ENCODE measurements around the gene LGALS7. TPM values are rescaled to one million over a fixed set of nuclear protein-coding genes. Genes with fewer than 3 reads are reported as not detected.
"Not testable (repeated sequence)": the region's sequence is repeated elsewhere in the genome, so short reads cannot be mapped to it uniquely, and the experiment has no call there.

The LGALS7 gene
- total RNA-seq, 2 experiments from 2014 or later: not detected

GRCh38 chr19:38809592-38810252, 36.4 kb upstream of the LGALS7 start:
- no peak overlapping the region for H3K4me3 Mint-ChIP-seq
- H3K27ac Mint-ChIP-seq: no peak overlapping the region
- peaks cover 5% of the 10 kb centered on the region for H3K4me1 Mint-ChIP-seq (ENCODE audit: low read depth)
- intact Hi-C loops (cut with micrococcal nuclease): no loop called here
- no peak for DNase-seq
- ATAC-seq: no peak
- ChIA-PET POLR2A (no interaction called here), CTCF (no interaction called here)
- no peaks in the 10 kb centered on the region for H3K9me3 Mint-ChIP-seq
- H3K36me3 Mint-ChIP-seq (ENCODE audit: low read depth): no peaks in the 10 kb centered on the region
- no peaks in the 10 kb centered on the region for H3K27me3 Mint-ChIP-seq
- TF ChIP-seq CTCF (IDR thresholded peaks at IDR 0.05): no peak

GRCh38 chr19:38808741-38809140, 35.4 kb upstream of the LGALS7 start:
- Mint-ChIP-seq H3K27me3 (no peaks in the 10 kb centered on the region), H3K9me3 (no peaks in the 10 kb centered on the region), H3K27ac (no peak overlapping the region), H3K4me1 (ENCODE audit: low read depth) (peaks cover 5% of the 10 kb centered on the region), H3K4me3 (no peak overlapping the region), H3K36me3 (ENCODE audit: low read depth) (no peaks in the 10 kb centered on the region)
- DNase-seq (no peak), ATAC-seq (no peak)
- intact Hi-C loops (cut with micrococcal nuclease): no loop called here
- TF ChIP-seq CTCF (IDR thresholded peaks at IDR 0.05): no peak
- ChIA-PET POLR2A (no interaction called here), CTCF (no interaction called here)

- H3K36me3 Mint-ChIP-seq (ENCODE audit: low read depth); intact Hi-C loops (cut with micrococcal nuclease); H3K4me3 Mint-ChIP-seq; H3K27ac Mint-ChIP-seq; H3K27me3 Mint-ChIP-seq; H3K4me1 Mint-ChIP-seq (ENCODE audit: low read depth); H3K9me3 Mint-ChIP-seq; CTCF ChIA-PET; POLR2A ChIA-PET; DNase-seq; ATAC-seq: not testable (repeated sequence)
These were observed 34.2 kb upstream of the LGALS7 start for GRCh38 chr19:38807374-38808098.

GRCh38 chr19:38806371-38806770, 33.1 kb upstream of the LGALS7 start:
- Mint-ChIP-seq H3K4me3 (no peak overlapping the region), H3K36me3 (ENCODE audit: low read depth) (no peaks in the 10 kb centered on the region), H3K9me3 (no peaks in the 10 kb centered on the region), H3K27ac (no peak overlapping the region), H3K27me3 (no peaks in the 10 kb centered on the region), H3K4me1 (ENCODE audit: low read depth) (peaks cover 5% of the 10 kb centered on the region)
- no peak for ATAC-seq
- no peak for DNase-seq
- no peak for TF ChIP-seq CTCF (IDR thresholded peaks at IDR 0.05)
- intact Hi-C loops (cut with micrococcal nuclease): no loop called here
- ChIA-PET POLR2A (no interaction called here), CTCF (no interaction called here)

GRCh38 chr19:38805180-38805579, 31.9 kb upstream of the LGALS7 start:
- no peaks in the 10 kb centered on the region for H3K9me3 Mint-ChIP-seq
- no peaks in the 10 kb centered on the region for H3K36me3 Mint-ChIP-seq (ENCODE audit: low read depth)
- TF ChIP-seq CTCF (IDR thresholded peaks at IDR 0.05): no peak
- ChIA-PET CTCF (interaction anchor here (1.2 kb wide), 1 partner anchor 82 kb away, joined by 3 read pairs; no protein-coding TSS in a partner anchor), POLR2A (interaction anchor here (0.6 kb wide), 1 partner anchor 53 kb away, joined by 3 read pairs; no protein-coding TSS in a partner anchor)
- DNase-seq: no peak
- H3K4me3 Mint-ChIP-seq: no peak overlapping the region
- no peaks in the 10 kb centered on the region for H3K27me3 Mint-ChIP-seq
- ATAC-seq: no peak
- peaks cover 5% of the 10 kb centered on the region for H3K4me1 Mint-ChIP-seq (ENCODE audit: low read depth)
- intact Hi-C loops (cut with micrococcal nuclease): no loop called here
- peak overlapping the region; percentile 57 for H3K27ac Mint-ChIP-seq

Measured in activated CD8-positive, alpha-beta T cell treated with anti-CD3 and anti-CD28 coated beads for 36 hours (primary cell).